GM06990 (cell line): ENCODE data around the gene STARD9.
"Not testable (repeated sequence)": the region's sequence is repeated elsewhere in the genome, so short reads cannot be mapped to it uniquely, and the experiment has no call there.

Experiments
- DNase-seq: peaks from one replicate; pipeline ENCODE4 v3.0.0-alpha.2; 2011; ENCODE audit not compliant: insufficient read length; ENCODE audit errors: extremely low read depth
- H3K27me3 ChIP-seq: replicated peaks from 2 replicates; pipeline ENCODE4 v1.6.0; 2011; ENCODE audit warnings: low read length; ENCODE audit not compliant: control insufficient read depth, insufficient read depth
- H3K36me3 ChIP-seq: 2 replicates; pipeline ENCODE4 v1.5.1; 2011; ENCODE audit warnings: low read length; ENCODE audit not compliant: control insufficient read depth, insufficient read depth
- H3K4me3 ChIP-seq: replicated peaks from 2 replicates; pipeline ENCODE4 v1.5.1; 2011; ENCODE audit warnings: low read depth, mild to moderate bottlenecking, control low read depth, low read length
- CTCF ChIP-seq: IDR thresholded peaks from 2 replicates; pipeline ENCODE4 v1.5.1; 2011; ENCODE audit warnings: low read length, control low read depth, mild to moderate bottlenecking, inconsistent platforms; ENCODE audit not compliant: insufficient read depth, poor library complexity, severe bottlenecking

Gene STARD9

GRCh38 chr15:42749266-42749665, 173.9 kb downstream of the STARD9 start:
- TF ChIP-seq CTCF, result no peak
- DNase-seq, result no peak
- Histone ChIP-seq H3K36me3 (peaks cover 2% of the 10 kb centered on the region; the same call in 1 of the 2 replicates), H3K27me3 (no peaks in the 10 kb centered on the region), H3K4me3 (no peak overlapping the region)

GRCh38 chr15:42750306-42750705, 174.9 kb downstream of the STARD9 start:
- Histone ChIP-seq H3K36me3 (peaks cover 2% of the 10 kb centered on the region; the same call in 1 of the 2 replicates), H3K4me3 (no peak overlapping the region), H3K27me3 (no peaks in the 10 kb centered on the region)
- no peak for TF ChIP-seq CTCF
- no peak for DNase-seq

- no peak for TF ChIP-seq CTCF
- Histone ChIP-seq H3K36me3 (no peaks in the 10 kb centered on the region), H3K4me3 (no peak overlapping the region), H3K27me3 (no peaks in the 10 kb centered on the region)
- no peak for DNase-seq
Observed at GRCh38 chr15:42759093-42759492, 183.7 kb downstream of the STARD9 start.

- Histone ChIP-seq H3K4me3 (no peak overlapping the region), H3K36me3 (no peaks in the 10 kb centered on the region), H3K27me3 (no peaks in the 10 kb centered on the region)
- DNase-seq, result no peak
- TF ChIP-seq CTCF, result no peak
Observed at GRCh38 chr15:42760759-42761158, 185.4 kb downstream of the STARD9 start.

- H3K27me3 ChIP-seq, DNase-seq, H3K4me3 ChIP-seq, H3K36me3 ChIP-seq: not testable (repeated sequence)
Observed at GRCh38 chr15:42761813-42762212, 186.4 kb downstream of the STARD9 start.

GRCh38 chr15:42764154-42764731, 188.8 kb downstream of the STARD9 start:
- DNase-seq, H3K36me3 ChIP-seq, H3K4me3 ChIP-seq, H3K27me3 ChIP-seq: not testable (repeated sequence)

GRCh38 chr15:42766109-42766508, 190.7 kb downstream of the STARD9 start:
- H3K4me3 ChIP-seq, DNase-seq, H3K27me3 ChIP-seq, H3K36me3 ChIP-seq: not testable (repeated sequence)
